OCI-LY7 (cell line): ENCODE results near the gene TLCD1.

Experiments
- CTCF ChIP-seq: fragments of 200-600 bp; sonication (generic); conservative IDR thresholded peaks from 2 replicates; pipeline ENCODE4 v1.5.1; 2014; ENCODE audit warnings: mild to moderate bottlenecking, antibody characterized with exemption, low read length, moderate library complexity, mixed read lengths
- EZH2phosphoT487 ChIP-seq: fragments of 200-600 bp; sonication (generic); IDR thresholded peaks from 2 replicates; pipeline ENCODE4 v1.6.1; 2018; ENCODE audit warnings: low read depth, borderline replicate concordance, mild to moderate bottlenecking, mixed run types, antibody characterized with exemption, low read length, moderate library complexity, mixed read lengths

GRCh38 chr17:28725660-28726225 is 290 bp downstream of the TLCD1 start:
- no peak for TF ChIP-seq EZH2phosphoT487
- no peak for TF ChIP-seq CTCF
